DND-41 (cell line): ENCODE measurements around the gene FNDC11.

Experiments
- EZH2 ChIP-seq: IDR thresholded peaks from 3 replicates; pipeline ENCODE4 v1.6.1; 2012; ENCODE audit warnings: borderline replicate concordance, low read depth, mild to moderate bottlenecking, moderate library complexity, low read length, inconsistent platforms; ENCODE audit not compliant: severe bottlenecking
- TF ChIP-seq, protein P1 (sequence below): IDR thresholded peaks from 2 replicates; pipeline ENCODE4 v1.5.1; 2012; ENCODE audit warnings: borderline replicate concordance, low read length, moderate library complexity, mild to moderate bottlenecking; ENCODE audit not compliant: poor library complexity, severe bottlenecking; ENCODE audit errors: extremely low read depth

DNA sequence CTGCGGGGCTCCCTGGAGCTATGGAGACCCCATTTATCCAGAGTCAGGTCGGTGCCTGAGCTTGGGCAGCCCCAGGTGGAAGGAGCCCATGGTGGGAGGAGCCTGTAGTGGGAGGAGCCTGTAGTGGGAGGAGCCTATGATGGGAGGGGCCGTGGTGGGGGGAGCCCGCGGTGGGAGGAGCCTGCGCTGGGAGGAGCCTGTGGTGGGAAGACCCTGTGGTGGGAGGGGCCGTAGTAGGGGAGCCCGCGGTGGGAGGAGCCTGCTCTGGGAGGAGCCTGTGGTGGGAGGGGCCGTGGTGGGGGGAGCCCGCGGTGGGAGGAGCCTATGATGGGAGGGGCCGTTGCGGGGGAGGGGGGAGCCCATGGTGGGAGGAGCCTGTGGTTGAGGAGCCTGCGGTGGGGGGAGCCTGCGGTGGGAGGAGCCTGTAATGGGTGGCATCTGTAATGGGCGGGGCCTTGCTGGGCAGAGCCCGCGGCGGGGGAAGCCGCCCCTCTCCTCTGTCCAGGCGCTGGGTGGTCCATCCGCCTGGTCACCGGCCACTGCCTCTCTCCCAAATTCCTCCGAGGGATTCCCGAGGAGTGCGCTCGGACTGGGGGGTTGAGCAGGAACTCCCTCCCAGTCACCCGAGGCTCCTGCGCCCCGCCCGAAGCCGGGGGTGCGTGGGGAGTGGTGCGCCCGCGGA lies 567 bp upstream of the FNDC11 start:
- TF ChIP-seq, protein P1, sequence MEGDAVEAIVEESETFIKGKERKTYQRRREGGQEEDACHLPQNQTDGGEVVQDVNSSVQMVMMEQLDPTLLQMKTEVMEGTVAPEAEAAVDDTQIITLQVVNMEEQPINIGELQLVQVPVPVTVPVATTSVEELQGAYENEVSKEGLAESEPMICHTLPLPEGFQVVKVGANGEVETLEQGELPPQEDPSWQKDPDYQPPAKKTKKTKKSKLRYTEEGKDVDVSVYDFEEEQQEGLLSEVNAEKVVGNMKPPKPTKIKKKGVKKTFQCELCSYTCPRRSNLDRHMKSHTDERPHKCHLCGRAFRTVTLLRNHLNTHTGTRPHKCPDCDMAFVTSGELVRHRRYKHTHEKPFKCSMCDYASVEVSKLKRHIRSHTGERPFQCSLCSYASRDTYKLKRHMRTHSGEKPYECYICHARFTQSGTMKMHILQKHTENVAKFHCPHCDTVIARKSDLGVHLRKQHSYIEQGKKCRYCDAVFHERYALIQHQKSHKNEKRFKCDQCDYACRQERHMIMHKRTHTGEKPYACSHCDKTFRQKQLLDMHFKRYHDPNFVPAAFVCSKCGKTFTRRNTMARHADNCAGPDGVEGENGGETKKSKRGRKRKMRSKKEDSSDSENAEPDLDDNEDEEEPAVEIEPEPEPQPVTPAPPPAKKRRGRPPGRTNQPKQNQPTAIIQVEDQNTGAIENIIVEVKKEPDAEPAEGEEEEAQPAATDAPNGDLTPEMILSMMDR: no peak
- TF ChIP-seq EZH2: no peak
